ENCODE measurements around the gene RSPH1. TPM values are rescaled to one million over a fixed set of nuclear protein-coding genes. Genes with fewer than 3 reads are reported as not detected.

The RSPH1 gene
- total RNA-seq, 1 experiment from 2014 or later, result 0.51 TPM

- no peak for ATAC-seq
- no peaks in the 10 kb centered on the region for H3K79me2 ChIP-seq (ENCODE audit: low read length)
- no TSS peak for BruUV-seq (replicated peaks)
- no peaks in the 10 kb centered on the region for H3K9me3 ChIP-seq (ENCODE audit: low read length)
- H3K27me3 ChIP-seq (ENCODE audit: low read length), result no peaks in the 10 kb centered on the region
- H3K4me1 ChIP-seq (ENCODE audit: insufficient read depth, low read length), result peaks cover 6% of the 10 kb centered on the region; the same call in 1 of the 2 replicates
- CTCF ChIA-PET, result no interaction called here
- TF ChIP-seq EZH2 (IDR thresholded peaks at IDR 0.05; ENCODE audit: low read length, unreplicated experiment) (no peak), EZH2phosphoT487 (IDR thresholded peaks at IDR 0.05; ENCODE audit: borderline replicate concordance, low read length) (no peak), CTCF (conservative IDR thresholded peaks at IDR 0.05; ENCODE audit: low read depth, low read length) (no peak)
- no peak overlapping the region for H3K27ac ChIP-seq (ENCODE audit: low read length)
- no peak overlapping the region for H3K4me2 ChIP-seq (ENCODE audit: low read length)
- intact Hi-C loops (cut with micrococcal nuclease), result no loop called here
- H3K4me3 ChIP-seq (ENCODE audit: low read length), result no peak overlapping the region
- H4K20me1 ChIP-seq (ENCODE audit: low read length), result no peaks in the 10 kb centered on the region
- no peak overlapping the region for H3K9ac ChIP-seq (ENCODE audit: low read length)
- H3F3A ChIP-seq (ENCODE audit: low read length, unreplicated experiment), result no peaks in the 10 kb centered on the region
- no peaks in the 10 kb centered on the region for H3K9me2 ChIP-seq (replicated peaks; ENCODE audit: low read length)
- H3K36me3 ChIP-seq (ENCODE audit: low read depth, low read length), result no peaks in the 10 kb centered on the region
- POLR2A ChIA-PET (ENCODE audit: unreplicated experiment), result no interaction called here
- no peak overlapping the region for H2AFZ ChIP-seq (ENCODE audit: low read length)
- DNase-seq, result no peak
Observed at GRCh38 chr21:42490720-42491119, 5.3 kb downstream of the RSPH1 start.

GRCh38 chr21:42489991-42490390 lies 6.0 kb downstream of the RSPH1 start:
- ATAC-seq, result no peak
- H3K27ac ChIP-seq (ENCODE audit: low read length), result no peak overlapping the region
- intact Hi-C loops (cut with micrococcal nuclease), result no loop called here
- DNase-seq, result no peak
- ChIA-PET POLR2A (ENCODE audit: unreplicated experiment) (no interaction called here), CTCF (no interaction called here)
- H3K4me2 ChIP-seq (ENCODE audit: low read length), result no peak overlapping the region
- H3K4me1 ChIP-seq (ENCODE audit: insufficient read depth, low read length), result no peaks in the 10 kb centered on the region
- H3K4me3 ChIP-seq (ENCODE audit: low read length), result no peak overlapping the region
- no peaks in the 10 kb centered on the region for H3K9me2 ChIP-seq (replicated peaks; ENCODE audit: low read length)
- H3K36me3 ChIP-seq (ENCODE audit: low read depth, low read length), result no peaks in the 10 kb centered on the region
- TF ChIP-seq EZH2 (IDR thresholded peaks at IDR 0.05; ENCODE audit: low read length, unreplicated experiment) (no peak), CTCF (conservative IDR thresholded peaks at IDR 0.05; ENCODE audit: low read depth, low read length) (no peak), EZH2phosphoT487 (IDR thresholded peaks at IDR 0.05; ENCODE audit: borderline replicate concordance, low read length) (no peak)
- no peak overlapping the region for H3K9ac ChIP-seq (ENCODE audit: low read length)
- no peaks in the 10 kb centered on the region for H3K79me2 ChIP-seq (ENCODE audit: low read length)
- BruUV-seq (replicated peaks), result no TSS peak
- H3F3A ChIP-seq (ENCODE audit: low read length, unreplicated experiment), result no peaks in the 10 kb centered on the region
- H4K20me1 ChIP-seq (ENCODE audit: low read length), result no peaks in the 10 kb centered on the region
- H3K9me3 ChIP-seq (ENCODE audit: low read length), result no peaks in the 10 kb centered on the region
- no peak overlapping the region for H2AFZ ChIP-seq (ENCODE audit: low read length)
- no peaks in the 10 kb centered on the region for H3K27me3 ChIP-seq (ENCODE audit: low read length)

GRCh38 chr21:42489006-42489563 lies 6.9 kb downstream of the RSPH1 start:
- no peaks in the 10 kb centered on the region for H3K4me1 ChIP-seq (ENCODE audit: insufficient read depth, low read length)

More at GRCh38 chr21:42489006-42489563, 6.9 kb downstream of the RSPH1 start:
- ChIA-PET CTCF (no interaction called here), POLR2A (ENCODE audit: unreplicated experiment) (no interaction called here)
- no peak overlapping the region for H3K4me3 ChIP-seq (ENCODE audit: low read length)
- H3K79me2 ChIP-seq (ENCODE audit: low read length), result no peaks in the 10 kb centered on the region
- intact Hi-C loops (cut with micrococcal nuclease), result no loop called here
- no peaks in the 10 kb centered on the region for H3K27me3 ChIP-seq (ENCODE audit: low read length)
- BruUV-seq (replicated peaks), result no TSS peak
- DNase-seq (no peak), ATAC-seq (no peak)
- no peaks in the 10 kb centered on the region for H3K36me3 ChIP-seq (ENCODE audit: low read depth, low read length)
- no peak overlapping the region for H3K9ac ChIP-seq (ENCODE audit: low read length)
- no peak for TF ChIP-seq EZH2 (IDR thresholded peaks at IDR 0.05; ENCODE audit: low read length, unreplicated experiment)
- no peak for TF ChIP-seq CTCF (conservative IDR thresholded peaks at IDR 0.05; ENCODE audit: low read depth, low read length)
- no peak for TF ChIP-seq EZH2phosphoT487 (IDR thresholded peaks at IDR 0.05; ENCODE audit: borderline replicate concordance, low read length)
- no peaks in the 10 kb centered on the region for H3K9me2 ChIP-seq (replicated peaks; ENCODE audit: low read length)
- H3K9me3 ChIP-seq (ENCODE audit: low read length), result no peaks in the 10 kb centered on the region
- no peak overlapping the region for H2AFZ ChIP-seq (ENCODE audit: low read length)
- H3F3A ChIP-seq (ENCODE audit: low read length, unreplicated experiment), result no peaks in the 10 kb centered on the region
- no peaks in the 10 kb centered on the region for H4K20me1 ChIP-seq (ENCODE audit: low read length)
- no peak overlapping the region for H3K4me2 ChIP-seq (ENCODE audit: low read length)
- H3K27ac ChIP-seq (ENCODE audit: low read length), result no peak overlapping the region
